DMS 273 (cell line): Measurements from ENCODE around the gene CYB561D1.
A peak's percentile ranks its signal among the peaks of the same experiment; 100 is the strongest.

Experiments used
- DNase-seq: peaks from one replicate; lab custom pipeline; 2025; ENCODE audit not compliant: unreplicated experiment; lab: John Stamatoyannopoulos, UW

CYB561D1 gene

GRCh38 chr1:109479901-109480300 lies 14.0 kb upstream of the CYB561D1 start:
- no peak for DNase-seq

- DNase-seq, result peak; percentile 60
Measured at GRCh38 chr1:109481646-109482045, 12.2 kb upstream of the CYB561D1 start.

GRCh38 chr1:109482242-109482641 lies 11.7 kb upstream of the CYB561D1 start:
- peak; percentile 72 for DNase-seq

- peak; percentile 87 for DNase-seq
Measured at GRCh38 chr1:109482791-109483671, 10.9 kb upstream of the CYB561D1 start.

GRCh38 chr1:109483672-109484518 lies 10.0 kb upstream of the CYB561D1 start, which contains the start of gene ATXN7L2:
Gene ATXN7L2 (plus strand): TSS chr1:109483905. CDS start chr1:109483954, 49 bp downstream.
- DNase-seq, result peak; percentile 96

- DNase-seq, result peak; percentile 63
Measured at GRCh38 chr1:109484519-109484975, 9.3 kb upstream of the CYB561D1 start.

GRCh38 chr1:109485001-109485400 lies 8.9 kb upstream of the CYB561D1 start:
- DNase-seq, result no peak

GRCh38 chr1:109487261-109487660 lies 6.6 kb upstream of the CYB561D1 start:
- DNase-seq, result no peak

- DNase-seq, result peak; percentile 42
Measured at GRCh38 chr1:109488201-109488600, 5.7 kb upstream of the CYB561D1 start.

- no peak for DNase-seq
Measured at GRCh38 chr1:109488696-109489095, 5.2 kb upstream of the CYB561D1 start.

GRCh38 chr1:109490029-109490933 lies 3.6 kb upstream of the CYB561D1 start:
- DNase-seq, result peak; percentile 88

GRCh38 chr1:109490934-109491302 lies 3.0 kb upstream of the CYB561D1 start:
- DNase-seq, result no peak

- DNase-seq, result no peak
Measured at GRCh38 chr1:109491372-109491771, 2.5 kb upstream of the CYB561D1 start.

- DNase-seq, result no peak
Measured at GRCh38 chr1:109492779-109493178, 1.1 kb upstream of the CYB561D1 start.

- DNase-seq, result peak; percentile 57
Measured at GRCh38 chr1:109493227-109493626, 667 bp upstream of the CYB561D1 start.

GRCh38 chr1:109495738-109496137 lies 1.8 kb downstream of the CYB561D1 start:
- DNase-seq, result no peak

- DNase-seq, result peak; percentile 33
Measured at GRCh38 chr1:109497449-109498160, 3.7 kb downstream of the CYB561D1 start.

GRCh38 chr1:109498161-109498801 lies 4.4 kb downstream of the CYB561D1 start:
- peak; percentile 99 for DNase-seq

GRCh38 chr1:109499081-109499480 lies 5.2 kb downstream of the CYB561D1 start:
- DNase-seq, result no peak
